Transverse colon (tissue), 4 donors: Measurements from ENCODE around the gene IL20. TPM values are rescaled to one million over a fixed set of nuclear protein-coding genes. Genes with fewer than 3 reads are reported as not detected.

Source experiments
- DNase-seq: peaks from one replicate; pipeline ENCODE4 v3.0.0-alpha.2; 2019
- H3K27ac ChIP-seq, 4 donors: fragments of 200-600 bp; sonication (generic); 2 replicates each; pipeline ENCODE4 v1.5.1; 2016 to 2018; ENCODE audit warnings: inconsistent platforms in 4 of 4
- H3K27me3 ChIP-seq: fragments of 200-600 bp; sonication (generic); 2 replicates; pipeline ENCODE4 v1.5.1; 2017; ENCODE audit warnings: inconsistent platforms
- H3K36me3 ChIP-seq, 4 donors: fragments of 200-600 bp; sonication (generic); 2 replicates each; pipeline ENCODE4 v1.5.1; 2017 to 2019; ENCODE audit warnings: inconsistent platforms in 4 of 4
- H3K4me1 ChIP-seq, 4 donors: fragments of 200-600 bp; sonication (generic); 2 replicates each; pipeline ENCODE4 v1.5.1; 2017 to 2020; ENCODE audit warnings: inconsistent platforms in 4 of 4
- H3K4me3 ChIP-seq, 4 donors: fragments of 200-600 bp; sonication (generic); 1 replicate in 1 of 4; 2 replicates in 3 of 4; pipeline versions ENCODE4 v1.5.1 to v1.6.1; 2017 to 2019; ENCODE audit warnings: inconsistent platforms in 4 of 4
- H3K9me3 ChIP-seq, 2 donors: fragments of 200-600 bp; sonication (generic); 2 replicates each; pipeline ENCODE4 v1.5.1; 2017 to 2019; ENCODE audit warnings: inconsistent platforms in 2 of 2
- EP300 ChIP-seq: sonication (generic); formaldehyde crosslinking; IDR thresholded peaks from one replicate; pipeline ENCODE4 v1.6.1; 2017; ENCODE audit warnings: antibody characterized with exemption, low read depth
- POLR2A ChIP-seq: fragments of 450-650 bp; IDR thresholded peaks from one replicate; pipeline ENCODE4 v1.6.1; 2016; ENCODE audit warnings: antibody characterized with exemption, mild to moderate bottlenecking, moderate library complexity
- POLR2AphosphoS5 ChIP-seq, 3 donors: sonication (generic); formaldehyde crosslinking; IDR thresholded peaks; one replicate each; pipeline ENCODE4 v1.6.1; 2016; ENCODE audit warnings: antibody characterized with exemption in 3 of 3
- WGBS, 2 donors: methylation state at CpG; one replicate each; pipeline ENCODE4 v1.1.5; 2018; ENCODE audit warnings: low coverage in 1 of 2; 5-methylcytosine and 5-hydroxymethylcytosine counted together
- in situ Hi-C, 4 donors: fragments of 200-750 bp; cut with MboI; loops; one replicate each; pipeline versions ENCODE4 v1.15.0 to v1.15.1; 2017; ENCODE audit warnings: low sequenced_read_pairs in 3 of 4, low pct_ligation_motif_present in 1 of 4, low pct_unique_long_range_greater_than_20kb in 1 of 4
- intact Hi-C: fragments of 100-400 bp; cut with DNase I; formaldehyde crosslinking; loops from one replicate; pipeline ENCODE4 v1.15.1; 2023; ENCODE audit warnings: low total_unique reads
- total RNA-seq, 4 donors: library from RNA; depleted of rRNA; stranded (reverse); fragments of >200 nt; gene quantifications; one replicate each; pipeline ENCODE4 v1.1.0, GENCODE V29; 2016
- TF ChIP-seq, protein P1 (sequence below), 5 experiments: fragments of 200-600 bp in 3 of 5; fragments of 450-650 bp in 2 of 5; sonication (generic) in 3 of 5; IDR thresholded peaks; 1 replicate in 2 of 5; 2 replicates in 3 of 5; pipeline ENCODE4 v1.5.1; 2016 to 2017; ENCODE audit warnings: antibody characterized with exemption in 5 of 5, inconsistent platforms in 3 of 5, mild to moderate bottlenecking in 2 of 5, moderate library complexity in 1 of 5

IL20 gene
- total RNA-seq, 4 donors from 2014 or later = not detected

DNA sequence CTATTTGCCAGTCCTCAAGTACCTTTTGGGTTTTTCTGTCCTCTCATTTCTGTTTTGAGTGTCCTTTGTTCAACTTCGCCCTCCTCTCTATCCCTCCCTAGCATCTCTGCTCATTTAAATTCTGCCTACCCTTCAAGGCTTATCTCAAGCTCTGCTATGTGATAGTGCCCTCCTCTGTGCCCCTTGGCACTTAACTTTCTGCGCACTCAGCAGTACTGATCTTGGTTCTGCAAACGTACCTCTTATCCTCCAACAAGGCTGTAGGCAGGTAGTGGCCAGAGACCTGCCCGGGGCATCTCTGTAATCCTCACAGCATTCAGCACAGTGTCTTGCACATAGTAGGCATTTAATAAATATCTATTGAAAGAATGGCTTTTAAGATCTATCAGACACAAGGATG, 5.3 kb upstream of the IL20 start:
- in situ Hi-C loops = no loop called here
- no peak overlapping the region for H3K4me3 ChIP-seq
- TF ChIP-seq POLR2A = no peak
- TF ChIP-seq, protein P1, sequence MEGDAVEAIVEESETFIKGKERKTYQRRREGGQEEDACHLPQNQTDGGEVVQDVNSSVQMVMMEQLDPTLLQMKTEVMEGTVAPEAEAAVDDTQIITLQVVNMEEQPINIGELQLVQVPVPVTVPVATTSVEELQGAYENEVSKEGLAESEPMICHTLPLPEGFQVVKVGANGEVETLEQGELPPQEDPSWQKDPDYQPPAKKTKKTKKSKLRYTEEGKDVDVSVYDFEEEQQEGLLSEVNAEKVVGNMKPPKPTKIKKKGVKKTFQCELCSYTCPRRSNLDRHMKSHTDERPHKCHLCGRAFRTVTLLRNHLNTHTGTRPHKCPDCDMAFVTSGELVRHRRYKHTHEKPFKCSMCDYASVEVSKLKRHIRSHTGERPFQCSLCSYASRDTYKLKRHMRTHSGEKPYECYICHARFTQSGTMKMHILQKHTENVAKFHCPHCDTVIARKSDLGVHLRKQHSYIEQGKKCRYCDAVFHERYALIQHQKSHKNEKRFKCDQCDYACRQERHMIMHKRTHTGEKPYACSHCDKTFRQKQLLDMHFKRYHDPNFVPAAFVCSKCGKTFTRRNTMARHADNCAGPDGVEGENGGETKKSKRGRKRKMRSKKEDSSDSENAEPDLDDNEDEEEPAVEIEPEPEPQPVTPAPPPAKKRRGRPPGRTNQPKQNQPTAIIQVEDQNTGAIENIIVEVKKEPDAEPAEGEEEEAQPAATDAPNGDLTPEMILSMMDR (IDR thresholded peaks at IDR 0.05) = no peak
- TF ChIP-seq EP300 = no peak
- no peak for TF ChIP-seq POLR2AphosphoS5 (IDR thresholded peaks at IDR 0.05)

DNA sequence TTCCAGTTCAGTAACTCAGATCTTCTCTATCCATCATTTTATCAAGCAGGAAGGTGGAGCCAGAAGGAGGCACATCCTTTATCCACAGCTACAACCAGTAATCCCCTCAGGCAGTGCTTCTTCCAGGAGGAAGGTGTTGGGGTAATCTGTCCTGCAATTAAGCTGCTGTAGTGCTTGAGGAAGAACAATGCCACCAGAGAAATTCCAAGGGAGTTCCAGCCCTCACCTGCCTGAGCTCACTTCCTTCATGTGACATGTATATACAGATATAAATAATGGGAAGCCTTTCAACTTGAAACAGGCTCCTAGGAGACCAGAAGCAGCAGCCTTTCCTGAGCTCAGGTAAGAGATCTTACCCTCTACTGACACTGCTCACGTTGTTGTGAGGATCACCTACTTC, 2.2 kb upstream of the IL20 start:
- no peak overlapping the region for H3K4me3 ChIP-seq
- H3K9me3 ChIP-seq = no peaks in the 10 kb centered on the region
- H3K27me3 ChIP-seq = peaks cover 5% of the 10 kb centered on the region
- no peaks in the 10 kb centered on the region for H3K4me1 ChIP-seq
- no peak for DNase-seq
- WGBS, 2 donors = 50% methylated on average over 1 of the region's 1 CpG; no CpG with 5 or more reads in 1 of the 2 donors
- intact Hi-C loops = loop anchor here (5.0 kb wide), 1 partner anchor 609 kb away; no protein-coding TSS in a partner anchor
- no peak overlapping the region for H3K27ac ChIP-seq
- TF ChIP-seq, protein P1 (IDR thresholded peaks at IDR 0.05) = no peak
- no peak for TF ChIP-seq POLR2AphosphoS5 (IDR thresholded peaks at IDR 0.05)
- no peak for TF ChIP-seq POLR2A
- no peak for TF ChIP-seq EP300
- in situ Hi-C loops = no loop called here
- H3K36me3 ChIP-seq = no peaks in the 10 kb centered on the region

More for the DNA sequence above, 5.3 kb upstream of the IL20 start:
- Histone ChIP-seq H3K27me3 (peaks cover 5% of the 10 kb centered on the region), H3K36me3 (no peaks in the 10 kb centered on the region), H3K4me1 (no peaks in the 10 kb centered on the region), H3K9me3 (no peaks in the 10 kb centered on the region), H3K27ac (no peak overlapping the region)
- intact Hi-C loops = loop anchor here (5.0 kb wide), 1 partner anchor 612 kb away; no protein-coding TSS in a partner anchor
- 69 to 88% methylated on average over 4 of the region's 4 CpGs for WGBS, 2 donors
- no peak for DNase-seq

DNA sequence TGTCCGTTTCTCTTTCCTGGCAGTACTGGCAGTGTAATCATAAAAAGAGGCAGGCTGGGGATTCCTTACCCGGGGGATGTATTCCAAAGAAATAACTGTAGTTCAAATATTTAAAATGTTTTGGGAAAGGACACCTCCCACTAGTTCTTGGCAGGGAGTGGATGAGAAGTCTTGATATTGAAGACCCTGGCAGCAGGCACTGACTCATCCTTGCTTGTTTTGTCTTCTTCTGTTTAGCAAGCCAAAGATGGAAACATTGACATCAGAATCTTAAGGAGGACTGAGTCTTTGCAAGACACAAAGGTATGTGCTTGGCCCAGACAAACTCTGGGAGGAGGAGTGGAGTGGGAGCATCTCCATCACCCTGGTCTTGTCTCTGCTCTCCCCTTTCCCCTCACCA, 639 bp downstream of the IL20 start:
- in situ Hi-C loops = no loop called here
- intact Hi-C loops = no loop called here
- H3K27ac ChIP-seq = no peak overlapping the region
- TF ChIP-seq POLR2A (no peak), POLR2AphosphoS5 (IDR thresholded peaks at IDR 0.05) (no peak), EP300 (no peak)
- TF ChIP-seq, protein P1 (IDR thresholded peaks at IDR 0.05) = no peak
- no peak overlapping the region for H3K4me3 ChIP-seq
- no peaks in the 10 kb centered on the region for H3K36me3 ChIP-seq
- no peaks in the 10 kb centered on the region for H3K4me1 ChIP-seq
- peaks cover 5% of the 10 kb centered on the region for H3K27me3 ChIP-seq
- 50 to 60% methylated on average over 2 of the region's 2 CpGs for WGBS, 2 donors
- DNase-seq = no peak
- H3K9me3 ChIP-seq = no peaks in the 10 kb centered on the region

DNA sequence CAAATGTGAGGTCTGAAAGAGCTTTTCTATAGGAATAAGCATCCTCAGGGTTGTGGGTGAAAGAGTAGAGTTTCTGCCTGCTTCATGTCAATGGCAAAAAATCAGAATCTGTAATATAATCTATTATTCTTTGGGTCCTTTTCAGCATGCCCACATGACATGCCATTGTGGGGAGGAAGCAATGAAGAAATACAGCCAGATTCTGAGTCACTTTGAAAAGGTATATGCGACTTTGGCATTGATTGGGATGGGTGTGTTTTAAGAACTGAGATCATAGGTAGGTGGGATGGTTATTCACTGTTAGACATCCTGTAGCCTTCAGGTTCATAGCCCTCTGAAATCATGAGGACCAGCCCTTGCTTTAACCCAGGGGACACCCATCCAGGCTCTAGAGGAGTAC, 1.8 kb downstream of the IL20 start:
- H3K27me3 ChIP-seq = no peaks in the 10 kb centered on the region
- TF ChIP-seq, protein P1 (IDR thresholded peaks at IDR 0.05) = no peak
- TF ChIP-seq EP300 (no peak), POLR2AphosphoS5 (IDR thresholded peaks at IDR 0.05) (no peak), POLR2A (no peak)
- 76% methylated on average over 1 of the region's 1 CpG; no CpG with 5 or more reads in 1 of the 2 donors for WGBS, 2 donors

More for the DNA sequence above, 1.8 kb downstream of the IL20 start:
- Histone ChIP-seq H3K27ac (no peak overlapping the region), H3K36me3 (no peaks in the 10 kb centered on the region), H3K4me1 (no peaks in the 10 kb centered on the region), H3K4me3 (no peak overlapping the region), H3K9me3 (no peaks in the 10 kb centered on the region)
- in situ Hi-C loops = no loop called here
- intact Hi-C loops = no loop called here
- no peak for DNase-seq
